GM18858 (cell line): ENCODE measurements around the gene SUV39H2.
"Not testable (repeated sequence)": the region's sequence is repeated elsewhere in the genome, so short reads cannot be mapped to it uniquely, and the experiment has no call there.

Source experiments
- ATAC-seq: cut with Tn5 transposase; IDR thresholded peaks from one replicate; pipeline ENCODE4 v1.9.1; 2021; ENCODE audit not compliant: unreplicated experiment

The SUV39H2 gene

GRCh38 chr10:14878266-14879123 is at the start of gene SUV39H2:
SUV39H2 (plus strand) TSS chr10:14878866; CDS start chr10:14878889, 23 bp downstream.
- peak; percentile 83 for ATAC-seq

GRCh38 chr10:14833106-14833505 is 45.6 kb upstream of the SUV39H2 start:
- no peak for ATAC-seq

GRCh38 chr10:14836208-14836607 is 42.5 kb upstream of the SUV39H2 start:
- no peak for ATAC-seq

GRCh38 chr10:14837003-14837756 is 41.5 kb upstream of the SUV39H2 start:
- no peak for ATAC-seq

GRCh38 chr10:14837757-14838581 is 40.7 kb upstream of the SUV39H2 start, which contains the start of the genes CDNF, HSPA14 and MSANTD7:
CDNF (minus strand) TSS chr10:14838037; CDS start chr10:14837946, 91 bp downstream.
HSPA14 (plus strand) TSS chr10:14838306; CDS start chr10:14838403, 97 bp downstream.
MSANTD7 (plus strand) TSS chr10:14838306; CDS start chr10:14842285, 3,979 bp downstream.
- ATAC-seq = peak; percentile 90

GRCh38 chr10:14838582-14839304 is 39.9 kb upstream of the SUV39H2 start:
- ATAC-seq = no peak

GRCh38 chr10:14839305-14839695 is 39.4 kb upstream of the SUV39H2 start:
- no peak for ATAC-seq

- no peak for ATAC-seq
These were observed 38.5 kb upstream of the SUV39H2 start for GRCh38 chr10:14840178-14840577.

GRCh38 chr10:14843327-14843988 is 35.2 kb upstream of the SUV39H2 start:
- ATAC-seq = no peak

- ATAC-seq = no peak
These were observed 33.7 kb upstream of the SUV39H2 start for GRCh38 chr10:14844948-14845347.

GRCh38 chr10:14852236-14852635 is 26.4 kb upstream of the SUV39H2 start:
- ATAC-seq = no peak

- ATAC-seq = no peak
These were observed 23.2 kb upstream of the SUV39H2 start for GRCh38 chr10:14855453-14855852.

GRCh38 chr10:14858338-14858960 is 20.2 kb upstream of the SUV39H2 start:
- ATAC-seq = no peak

GRCh38 chr10:14859043-14859442 is 19.6 kb upstream of the SUV39H2 start:
- no peak for ATAC-seq

GRCh38 chr10:14859775-14860174 is 18.9 kb upstream of the SUV39H2 start:
- ATAC-seq = no peak

GRCh38 chr10:14860791-14861190 is 17.9 kb upstream of the SUV39H2 start:
- ATAC-seq = no peak

- ATAC-seq = not testable (repeated sequence)
These were observed 14.2 kb upstream of the SUV39H2 start for GRCh38 chr10:14864466-14864865.

- ATAC-seq = not testable (repeated sequence)
These were observed 13.8 kb upstream of the SUV39H2 start for GRCh38 chr10:14864871-14865270.

GRCh38 chr10:14873090-14873760 is 5.4 kb upstream of the SUV39H2 start:
- peak; percentile 52 for ATAC-seq
